Activated CD4-positive, alpha-beta memory T cell treated with anti-CD3 and anti-CD28 coated beads, Interleukin-2, amount 10 ng/mL, durations not matched to agents 7 days and 5 days (primary cell): ENCODE data around the gene CYP11A1. TPM values are rescaled to one million over a fixed set of nuclear protein-coding genes. Genes with fewer than 3 reads are reported as not detected.

Experiments used
- CTCF ChIA-PET: fragments of 350-600 bp; sonication (Branson Sonifier 250); formaldehyde crosslinking; loops from one replicate; lab custom pipeline; 2021; ENCODE audit warnings: antibody characterized with exemption, inconsistent platforms; lab: Charles Lee
- POLR2A ChIA-PET: fragments of 350-600 bp; sonication (Branson Sonifier 250); formaldehyde crosslinking; loops from one replicate; lab custom pipeline; 2021; ENCODE audit warnings: antibody characterized with exemption; lab: Charles Lee
- DNase-seq: peaks from one replicate; pipeline ENCODE4 v3.0.0-alpha.2; 2020
- H3K27ac Mint-ChIP-seq: one replicate; pipeline ENCODE4 v1.8.0; 2021; ENCODE audit warnings: mild to moderate bottlenecking, mixed read lengths
- H3K27me3 Mint-ChIP-seq: one replicate; pipeline ENCODE4 v1.8.0; 2021; ENCODE audit warnings: mixed read lengths
- H3K36me3 Mint-ChIP-seq: one replicate; pipeline ENCODE4 v1.8.0; 2021; ENCODE audit warnings: low read depth, mixed read lengths
- H3K4me1 Mint-ChIP-seq: one replicate; pipeline ENCODE4 v1.8.0; 2021; ENCODE audit warnings: mixed read lengths
- H3K4me3 Mint-ChIP-seq: one replicate; pipeline ENCODE4 v1.8.0; 2021; ENCODE audit warnings: mild to moderate bottlenecking, mixed read lengths
- H3K9me3 Mint-ChIP-seq: one replicate; pipeline ENCODE4 v1.8.0; 2021; ENCODE audit warnings: mixed read lengths
- total RNA-seq, 2 experiments: library from RNA; stranded (reverse); gene quantifications; one replicate each; pipeline ENCODE4 v1.2.3, GENCODE V29; 2021

The CYP11A1 gene
- total RNA-seq, 2 experiments from 2014 or later, result not detected

DNA sequence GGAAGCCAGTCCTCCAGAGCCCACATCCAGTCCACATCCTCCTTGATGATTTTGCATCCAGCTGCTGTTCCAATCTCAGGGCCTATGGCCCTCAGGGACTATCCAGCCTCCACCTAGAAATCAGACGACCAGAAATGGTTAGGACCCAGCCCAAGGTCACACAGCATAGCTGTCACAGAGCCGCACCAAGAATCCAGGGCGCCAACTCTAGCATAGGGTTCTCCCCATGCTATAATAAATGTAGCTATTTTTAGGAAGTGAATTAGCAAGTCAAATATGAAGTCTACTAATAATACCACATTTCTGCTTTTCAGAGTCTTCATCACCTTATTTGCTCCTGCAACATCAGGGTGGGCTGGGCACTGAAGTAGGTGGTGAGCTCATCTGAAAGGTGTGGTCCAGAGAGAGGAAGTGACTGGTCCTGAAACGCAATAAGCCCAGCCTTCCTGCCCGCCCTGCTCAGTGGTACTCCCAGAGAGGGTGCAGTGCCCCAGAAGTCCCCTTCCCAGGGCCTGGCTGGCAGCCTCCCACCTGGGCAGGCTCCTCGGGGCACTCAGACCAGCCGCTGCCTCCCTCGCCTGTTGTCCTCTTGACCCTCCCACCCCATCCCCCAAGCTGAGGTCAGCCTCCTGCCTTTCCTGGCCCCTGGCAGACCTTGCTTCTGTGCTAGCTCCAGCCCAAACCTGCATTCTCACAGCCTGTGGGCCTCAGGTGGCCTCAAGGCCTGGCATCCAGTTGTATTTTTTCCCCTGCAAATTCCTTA is 17.6 kb upstream of the CYP11A1 start:
- DNase-seq, result peak; percentile 72
- peak overlapping the region; percentile 93 for H3K27ac Mint-ChIP-seq
- no peak overlapping the region for H3K4me3 Mint-ChIP-seq
- peaks cover 40% of the 10 kb centered on the region for H3K4me1 Mint-ChIP-seq
- H3K27me3 Mint-ChIP-seq, result no peaks in the 10 kb centered on the region
- no peaks in the 10 kb centered on the region for H3K9me3 Mint-ChIP-seq
- POLR2A ChIA-PET, result interaction anchor here (0.9 to 4.2 kb wide), 17 partner anchors 9 to 457 kb away, joined by 3 to 42 read pairs (median 6); partner anchors contain the start of genes ARID3B, CLK3 and UBL7
- no peaks in the 10 kb centered on the region for H3K36me3 Mint-ChIP-seq
- CTCF ChIA-PET, result interaction anchor here (0.5 to 9.7 kb wide), 13 partner anchors 11 to 336 kb away, joined by 3 to 248 read pairs (median 6); partner anchors contain the start of genes ARID3B, SEMA7A and UBL7

DNA sequence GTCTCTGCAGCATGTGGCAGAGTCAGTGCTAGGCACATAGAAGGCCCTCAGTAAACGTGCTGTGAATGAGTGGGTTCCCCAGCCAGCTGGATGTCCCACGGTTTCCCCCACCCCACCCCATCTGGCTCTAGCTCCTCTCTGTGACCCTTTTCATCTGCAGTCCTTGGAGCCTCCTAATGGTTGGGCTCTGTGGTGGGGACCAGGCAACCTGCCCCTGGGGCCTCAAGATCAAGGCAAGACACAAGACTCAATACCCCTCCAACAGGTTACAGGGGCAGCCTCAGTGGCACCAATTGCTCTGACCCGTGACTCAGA is 17.1 kb upstream of the CYP11A1 start:
- Mint-ChIP-seq H3K27me3 (no peaks in the 10 kb centered on the region), H3K9me3 (no peaks in the 10 kb centered on the region), H3K4me3 (no peak overlapping the region), H3K4me1 (peaks cover 40% of the 10 kb centered on the region), H3K27ac (peak overlapping the region; percentile 93), H3K36me3 (no peaks in the 10 kb centered on the region)
- DNase-seq, result no peak
- ChIA-PET POLR2A (interaction anchor here (0.8 to 4.2 kb wide), 19 partner anchors 9 to 457 kb away, joined by 3 to 42 read pairs (median 6); partner anchors contain the start of genes ARID3B, CLK3 and UBL7), CTCF (interaction anchor here (0.9 to 9.7 kb wide), 12 partner anchors 10 to 162 kb away, joined by 3 to 248 read pairs (median 6); partner anchors contain the start of genes ARID3B, SEMA7A and UBL7)

DNA sequence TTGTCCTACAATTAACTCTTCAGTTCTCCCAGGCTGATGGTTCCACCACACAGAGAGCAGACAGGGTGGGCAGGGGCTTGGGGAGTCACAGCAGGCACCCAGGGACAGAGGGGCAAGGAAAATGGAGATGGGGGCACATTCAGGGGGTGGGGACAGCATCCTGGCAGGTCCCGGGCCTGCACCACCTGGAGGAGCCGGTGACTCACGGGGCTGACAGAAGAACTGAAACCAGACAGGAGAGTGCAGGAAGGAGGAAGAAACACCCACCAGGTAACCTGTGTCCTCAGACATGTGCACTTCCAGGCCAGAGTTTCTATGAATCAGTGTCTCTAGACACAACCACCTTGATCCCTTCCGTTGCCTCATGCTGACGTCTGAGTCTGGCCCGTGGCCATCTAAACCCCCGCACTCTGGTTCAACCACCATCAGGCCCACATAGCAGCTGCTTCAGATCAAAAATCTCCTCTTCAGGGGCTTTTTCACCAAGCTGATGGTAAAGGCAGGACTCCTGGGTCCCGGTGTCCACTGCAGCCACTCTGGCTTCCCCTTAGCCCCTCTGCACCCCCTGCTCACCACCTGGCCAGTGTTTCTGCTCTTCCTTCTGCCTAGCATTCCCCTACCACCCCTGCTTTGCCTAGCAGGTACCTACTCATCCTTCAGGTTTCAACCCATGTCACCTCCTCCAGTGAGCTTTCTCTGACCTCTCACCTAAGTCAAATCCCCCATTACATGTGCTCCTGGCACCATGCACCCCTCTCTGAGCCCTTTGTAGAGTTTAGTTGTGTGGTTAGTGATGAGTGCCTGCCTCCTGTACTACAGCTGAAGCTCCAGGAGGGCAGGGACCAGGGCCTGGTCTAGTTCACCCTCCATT is 16.5 kb upstream of the CYP11A1 start:
- Mint-ChIP-seq H3K4me1 (peaks cover 46% of the 10 kb centered on the region), H3K4me3 (no peak overlapping the region), H3K27me3 (no peaks in the 10 kb centered on the region), H3K36me3 (no peaks in the 10 kb centered on the region), H3K27ac (peak overlapping the region; percentile 93), H3K9me3 (no peaks in the 10 kb centered on the region)
- ChIA-PET POLR2A (interaction anchor here (0.8 to 4.2 kb wide), 17 partner anchors 8 to 456 kb away, joined by 3 to 42 read pairs (median 6); partner anchors contain the start of genes ARID3B, CLK3 and UBL7), CTCF (interaction anchor here (0.9 to 9.7 kb wide), 12 partner anchors 10 to 163 kb away, joined by 3 to 248 read pairs (median 8); partner anchors contain the start of genes ARID3B, SEMA7A and UBL7)
- DNase-seq, result peak; percentile 59

- Mint-ChIP-seq H3K36me3 (no peaks in the 10 kb centered on the region), H3K4me1 (peaks cover 49% of the 10 kb centered on the region), H3K4me3 (no peak overlapping the region), H3K27ac (peak overlapping the region; percentile 93), H3K27me3 (no peaks in the 10 kb centered on the region), H3K9me3 (no peaks in the 10 kb centered on the region)
- no peak for DNase-seq
- POLR2A ChIA-PET, result interaction anchor here (1.1 to 4.2 kb wide), 8 partner anchors 8 to 163 kb away, joined by 3 to 42 read pairs (median 12); partner anchors contain the start of genes ARID3B and UBL7
- CTCF ChIA-PET, result interaction anchor here (1.3 to 9.7 kb wide), 9 partner anchors 9 to 249 kb away, joined by 5 to 248 read pairs (median 15); partner anchors contain the start of genes SEMA7A and UBL7
Measured at GRCh38 chr15:74383286-74383685, 15.8 kb upstream of the CYP11A1 start.

GRCh38 chr15:74382004-74382816 is 14.8 kb upstream of the CYP11A1 start:
- H3K27me3 Mint-ChIP-seq, result no peaks in the 10 kb centered on the region
- no peak overlapping the region for H3K4me3 Mint-ChIP-seq

GRCh38 chr15:74381481-74381880 is 14.0 kb upstream of the CYP11A1 start:
- Mint-ChIP-seq H3K4me3 (no peak overlapping the region), H3K36me3 (no peaks in the 10 kb centered on the region), H3K4me1 (peaks cover 51% of the 10 kb centered on the region), H3K27ac (no peak overlapping the region), H3K9me3 (no peaks in the 10 kb centered on the region), H3K27me3 (no peaks in the 10 kb centered on the region)
- ChIA-PET POLR2A (interaction anchor here (0.8 to 1.8 kb wide), 3 partner anchors 57 to 108 kb away, joined by 4 to 7 read pairs (median 5); no protein-coding TSS in a partner anchor), CTCF (interaction anchor here (0.7 to 9.7 kb wide), 7 partner anchors 16 to 159 kb away, joined by 3 to 248 read pairs (median 15); partner anchors contain the start of gene SEMA7A)
- no peak for DNase-seq

More at GRCh38 chr15:74382004-74382816, 14.8 kb upstream of the CYP11A1 start:
- no peak overlapping the region for H3K27ac Mint-ChIP-seq
- CTCF ChIA-PET, result interaction anchor here (0.6 to 9.7 kb wide), 20 partner anchors 11 to 1568 kb away, joined by 3 to 248 read pairs (median 5); partner anchors contain the start of genes CYP11A1, SEMA7A and UBL7
- H3K4me1 Mint-ChIP-seq, result peaks cover 51% of the 10 kb centered on the region
- DNase-seq, result peak; percentile 82
- H3K9me3 Mint-ChIP-seq, result no peaks in the 10 kb centered on the region
- POLR2A ChIA-PET, result interaction anchor here (0.8 to 4.2 kb wide), 8 partner anchors 21 to 164 kb away, joined by 3 to 42 read pairs (median 8); partner anchors contain the start of gene UBL7
- H3K36me3 Mint-ChIP-seq, result no peaks in the 10 kb centered on the region

GRCh38 chr15:74381190-74381453 is 13.7 kb upstream of the CYP11A1 start:
- Mint-ChIP-seq H3K27me3 (no peaks in the 10 kb centered on the region), H3K9me3 (no peaks in the 10 kb centered on the region), H3K27ac (no peak overlapping the region), H3K4me1 (peaks cover 51% of the 10 kb centered on the region), H3K4me3 (no peak overlapping the region), H3K36me3 (no peaks in the 10 kb centered on the region)
- ChIA-PET POLR2A (interaction anchor here (0.7 to 1.8 kb wide), 3 partner anchors 53 to 108 kb away, joined by 3 to 7 read pairs (median 4); no protein-coding TSS in a partner anchor), CTCF (interaction anchor here (0.8 to 9.7 kb wide), 6 partner anchors 22 to 159 kb away, joined by 3 to 248 read pairs (median 17); partner anchors contain the start of gene SEMA7A)
- DNase-seq, result no peak

GRCh38 chr15:74380361-74381189 is 13.1 kb upstream of the CYP11A1 start:
- no peak overlapping the region for H3K4me3 Mint-ChIP-seq
- no peaks in the 10 kb centered on the region for H3K9me3 Mint-ChIP-seq
- DNase-seq, result no peak
- CTCF ChIA-PET, result interaction anchor here (0.8 to 9.7 kb wide), 4 partner anchors 60 to 160 kb away, joined by 3 to 248 read pairs (median 17); partner anchors contain the start of gene SEMA7A
- H3K27me3 Mint-ChIP-seq, result no peaks in the 10 kb centered on the region
- H3K4me1 Mint-ChIP-seq, result peaks cover 49% of the 10 kb centered on the region
- no peak overlapping the region for H3K27ac Mint-ChIP-seq
- H3K36me3 Mint-ChIP-seq, result no peaks in the 10 kb centered on the region
- POLR2A ChIA-PET, result interaction anchor here (0.7 kb wide), 1 partner anchor 54 kb away, joined by 3 read pairs; no protein-coding TSS in a partner anchor

GRCh38 chr15:74378848-74379247 is 11.4 kb upstream of the CYP11A1 start:
- Mint-ChIP-seq H3K27ac (no peak overlapping the region), H3K4me1 (peaks cover 43% of the 10 kb centered on the region), H3K9me3 (no peaks in the 10 kb centered on the region), H3K4me3 (no peak overlapping the region), H3K36me3 (no peaks in the 10 kb centered on the region), H3K27me3 (no peaks in the 10 kb centered on the region)
- CTCF ChIA-PET, result interaction anchor here (0.7 to 9.7 kb wide), 6 partner anchors 24 to 282 kb away, joined by 3 to 248 read pairs (median 6); partner anchors contain the start of gene SEMA7A
- DNase-seq, result no peak
- POLR2A ChIA-PET, result interaction anchor here (0.8 to 1.4 kb wide), 6 partner anchors 10 to 220 kb away, joined by 3 read pairs; no protein-coding TSS in a partner anchor

- H3K4me3 Mint-ChIP-seq, result no peak overlapping the region
- no peaks in the 10 kb centered on the region for H3K36me3 Mint-ChIP-seq
- H3K4me1 Mint-ChIP-seq, result peaks cover 40% of the 10 kb centered on the region
- no peak overlapping the region for H3K27ac Mint-ChIP-seq
- ChIA-PET POLR2A (interaction anchor here (0.8 to 1.4 kb wide), 5 partner anchors 11 to 176 kb away, joined by 3 read pairs; no protein-coding TSS in a partner anchor), CTCF (interaction anchor here (0.5 to 9.7 kb wide), 7 partner anchors 25 to 604 kb away, joined by 3 to 248 read pairs (median 5); partner anchors contain the start of gene SEMA7A)
- DNase-seq, result no peak
- H3K27me3 Mint-ChIP-seq, result peaks cover 6% of the 10 kb centered on the region
- H3K9me3 Mint-ChIP-seq, result no peaks in the 10 kb centered on the region
Measured at GRCh38 chr15:74377831-74378766, 10.7 kb upstream of the CYP11A1 start.
